ENCODE results near the gene CADPS.

Gene CADPS

DNA sequence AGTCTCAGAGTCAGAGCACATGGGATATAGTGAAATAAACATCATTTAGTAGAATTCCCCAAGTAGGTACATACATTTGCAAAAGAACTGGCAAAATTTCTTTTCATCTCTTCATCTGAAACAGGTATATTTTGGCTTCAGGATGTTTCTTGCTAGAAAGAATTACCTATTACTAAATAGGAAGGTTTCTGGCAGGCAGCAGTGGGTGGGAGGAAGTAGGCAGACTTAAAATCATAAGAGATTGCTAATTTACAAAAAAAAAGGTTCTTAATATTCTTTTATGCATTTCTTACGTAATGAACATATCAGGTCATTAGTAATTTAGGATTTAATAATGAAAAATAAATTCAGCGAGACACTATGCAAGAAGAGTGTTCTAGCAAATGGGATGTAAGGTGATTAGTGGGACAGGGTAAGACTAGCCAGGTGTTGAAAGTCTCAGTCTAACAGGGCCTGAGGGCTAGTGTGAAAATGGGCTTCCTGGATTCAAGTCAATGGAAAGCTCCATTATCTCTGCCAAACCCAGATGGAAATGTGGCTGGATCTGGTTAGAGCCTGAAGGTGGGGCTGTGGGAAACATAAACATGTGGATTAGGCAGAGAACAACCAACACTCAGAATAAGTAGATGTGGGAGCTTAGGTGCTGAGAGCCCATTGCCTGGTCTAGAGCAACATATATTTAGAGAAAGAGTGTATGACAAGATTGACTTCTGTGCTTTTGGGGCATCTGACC lies 374.5 kb downstream of the CADPS start:
- DNase-seq (ENCODE audit: low spot score): no peak

DNA sequence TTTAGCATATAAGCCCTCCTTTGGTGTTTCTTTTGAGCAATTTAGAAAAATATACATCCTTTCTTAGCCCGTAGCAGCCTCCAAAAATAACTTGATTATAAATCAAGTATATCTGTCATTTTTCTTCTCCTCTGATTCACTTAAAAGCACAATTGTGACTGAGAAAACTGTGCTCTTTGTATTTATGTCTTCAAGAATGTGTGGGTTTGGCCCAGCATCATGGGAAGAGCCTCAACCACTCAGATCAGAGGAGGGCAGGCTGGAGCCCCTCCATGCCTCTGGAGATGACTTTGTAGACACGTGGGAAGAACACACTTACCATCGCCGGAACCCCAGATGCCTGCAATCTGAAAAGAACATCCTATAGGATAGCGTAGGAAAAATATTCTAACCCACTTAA lies 378.1 kb downstream of the CADPS start:
- no peak for DNase-seq (ENCODE audit: low spot score)

DNA sequence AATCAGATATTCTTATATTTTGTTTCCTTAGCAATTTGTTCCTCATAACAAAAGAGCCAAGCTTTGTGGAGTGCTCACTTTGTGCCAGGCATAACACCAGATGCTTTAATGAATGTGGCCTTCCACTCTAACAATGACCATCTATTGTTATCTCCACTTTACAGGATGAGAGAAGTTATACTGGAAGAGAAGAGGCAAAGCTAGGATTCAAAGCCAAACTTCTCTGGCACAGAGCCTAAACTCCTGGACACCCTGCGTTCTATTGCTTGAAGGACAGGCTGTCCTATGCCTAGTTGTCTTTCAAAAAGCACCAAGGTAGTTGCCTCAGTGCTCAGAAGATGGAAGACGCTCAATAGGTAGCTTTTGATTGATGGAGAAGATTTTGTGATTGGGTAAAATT lies 378.7 kb downstream of the CADPS start:
- no peak for DNase-seq (ENCODE audit: low spot score)

DNA sequence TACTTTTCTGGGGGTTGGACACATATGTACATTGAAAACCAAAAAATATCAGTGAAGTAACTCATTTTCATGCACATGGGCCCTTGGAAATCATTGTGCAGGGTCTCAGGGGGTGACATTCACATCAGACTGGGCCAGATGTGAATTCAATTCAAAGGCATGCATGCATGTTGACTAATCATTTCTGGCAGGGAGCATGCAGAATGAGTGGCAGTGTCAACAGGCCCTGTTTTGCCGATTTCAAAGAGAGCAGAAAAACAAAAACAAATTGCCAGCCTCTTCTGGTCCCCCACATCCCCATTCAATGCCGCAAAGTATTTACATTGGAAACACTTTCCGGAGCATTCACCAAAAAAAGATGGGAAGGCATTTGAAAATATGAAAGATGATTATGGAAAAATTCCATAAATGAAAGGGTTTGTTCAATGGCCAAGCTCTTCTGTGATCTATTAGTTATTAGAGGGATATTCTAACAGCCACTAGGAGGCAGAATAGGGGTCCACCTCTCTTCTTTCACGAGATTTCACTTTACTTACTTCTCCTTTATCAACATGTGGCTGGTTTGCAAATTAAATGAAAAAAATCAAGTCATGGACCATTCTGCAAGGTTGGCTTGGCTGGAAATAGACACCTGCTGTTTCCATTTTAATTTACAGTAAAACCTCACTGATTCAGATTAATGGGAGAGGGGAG lies 382.0 kb downstream of the CADPS start:
- DNase-seq (ENCODE audit: low spot score): no peak

DNA sequence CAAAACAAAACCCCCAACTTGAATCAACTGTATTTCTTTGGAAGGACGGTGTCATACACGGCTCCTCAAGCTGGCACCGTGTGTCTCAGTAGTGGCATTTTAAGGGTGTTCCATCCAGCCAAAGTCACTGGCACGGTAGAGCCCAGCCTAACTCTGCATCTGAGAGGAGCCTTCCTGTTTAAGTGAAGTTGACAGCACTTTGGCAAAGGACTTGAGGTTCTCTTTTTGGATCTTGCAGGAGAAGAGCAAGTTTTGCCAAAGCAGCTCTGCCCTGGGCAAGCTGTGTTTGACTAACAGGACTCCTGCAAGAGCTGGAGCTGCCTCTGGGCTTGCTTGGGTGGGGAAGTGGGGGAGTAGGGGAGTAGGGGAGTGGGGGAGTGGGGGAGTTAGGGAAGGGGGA lies 392.3 kb downstream of the CADPS start:
- no peak for DNase-seq (ENCODE audit: low spot score)

DNA sequence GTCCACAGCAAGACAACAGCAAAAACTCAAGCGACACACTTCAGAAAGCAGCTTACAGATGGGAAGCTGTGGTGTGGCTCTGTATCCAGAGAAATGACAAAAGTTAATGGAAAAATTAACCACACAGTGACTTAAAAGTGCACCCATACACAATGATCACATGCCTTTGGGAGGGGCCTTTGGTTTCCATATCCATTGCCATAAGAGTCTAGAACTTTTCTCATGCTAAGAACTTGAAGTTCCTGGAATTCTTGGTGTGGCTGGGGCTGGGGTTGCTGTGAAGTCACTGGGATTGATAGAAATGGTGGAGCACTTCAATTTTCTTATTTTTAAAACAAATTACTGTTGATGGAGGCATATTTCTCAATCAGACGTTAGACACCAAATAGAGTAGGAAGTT lies 393.3 kb downstream of the CADPS start:
- no peak for DNase-seq (ENCODE audit: low spot score)

DNA sequence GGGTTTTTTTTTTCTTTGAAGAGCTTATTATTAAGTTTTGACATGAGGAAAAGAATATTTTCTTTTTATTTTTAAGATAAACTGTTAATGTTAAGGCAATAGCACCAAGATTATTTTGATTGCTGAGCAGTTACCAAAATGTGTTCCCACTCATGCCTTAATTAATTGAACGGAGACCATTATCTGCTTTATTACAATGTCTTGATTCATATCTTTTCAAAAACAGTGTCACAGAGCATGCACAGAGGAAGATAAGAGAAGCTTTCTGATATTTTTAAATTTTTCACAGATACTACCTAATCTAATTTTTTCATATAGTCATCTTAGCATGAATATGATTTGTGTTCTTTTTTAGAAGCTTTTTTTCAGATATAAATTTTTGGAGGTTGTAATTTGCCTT lies 395.2 kb downstream of the CADPS start:
- no peak for DNase-seq (ENCODE audit: low spot score)

DNA sequence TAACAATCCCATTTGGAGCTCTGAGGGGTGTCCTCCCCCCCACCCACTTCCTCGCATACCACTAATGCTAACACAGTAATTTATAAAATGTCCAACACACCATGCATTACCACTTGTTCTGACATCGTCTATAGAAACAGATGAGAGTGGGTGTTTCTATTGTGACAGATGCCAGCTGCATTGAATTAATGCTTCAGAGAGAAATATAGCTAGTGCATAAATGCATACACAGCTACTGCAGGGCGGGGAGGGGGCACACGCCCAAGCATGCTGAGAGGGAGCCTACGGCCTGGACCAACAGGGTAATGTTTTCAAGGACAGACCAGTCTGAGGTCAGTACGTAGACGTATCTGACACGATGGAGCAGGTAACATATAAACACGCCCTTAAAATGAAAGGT lies 395.9 kb downstream of the CADPS start:
- DNase-seq (ENCODE audit: low spot score): no peak

DNA sequence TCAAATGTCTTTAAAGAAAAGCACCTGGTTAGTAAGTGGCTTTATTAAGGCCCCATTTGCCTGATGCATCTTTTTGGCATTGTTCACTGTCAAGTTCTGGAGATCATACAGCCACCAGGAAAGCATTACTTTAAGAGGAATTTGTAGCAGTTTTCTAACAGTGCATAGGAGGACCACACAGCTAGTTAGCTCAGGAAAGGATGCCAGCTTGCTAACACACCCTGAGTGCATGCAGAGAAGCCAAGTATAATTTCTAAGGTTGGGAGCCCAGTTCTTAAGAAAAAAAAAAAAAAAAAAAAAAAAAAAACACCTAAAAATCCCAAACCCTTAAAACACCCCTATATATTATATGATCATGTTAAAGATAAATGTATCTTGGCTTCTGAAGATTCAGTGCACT lies 399.9 kb downstream of the CADPS start:
- no peak for DNase-seq (ENCODE audit: low spot score)

DNA sequence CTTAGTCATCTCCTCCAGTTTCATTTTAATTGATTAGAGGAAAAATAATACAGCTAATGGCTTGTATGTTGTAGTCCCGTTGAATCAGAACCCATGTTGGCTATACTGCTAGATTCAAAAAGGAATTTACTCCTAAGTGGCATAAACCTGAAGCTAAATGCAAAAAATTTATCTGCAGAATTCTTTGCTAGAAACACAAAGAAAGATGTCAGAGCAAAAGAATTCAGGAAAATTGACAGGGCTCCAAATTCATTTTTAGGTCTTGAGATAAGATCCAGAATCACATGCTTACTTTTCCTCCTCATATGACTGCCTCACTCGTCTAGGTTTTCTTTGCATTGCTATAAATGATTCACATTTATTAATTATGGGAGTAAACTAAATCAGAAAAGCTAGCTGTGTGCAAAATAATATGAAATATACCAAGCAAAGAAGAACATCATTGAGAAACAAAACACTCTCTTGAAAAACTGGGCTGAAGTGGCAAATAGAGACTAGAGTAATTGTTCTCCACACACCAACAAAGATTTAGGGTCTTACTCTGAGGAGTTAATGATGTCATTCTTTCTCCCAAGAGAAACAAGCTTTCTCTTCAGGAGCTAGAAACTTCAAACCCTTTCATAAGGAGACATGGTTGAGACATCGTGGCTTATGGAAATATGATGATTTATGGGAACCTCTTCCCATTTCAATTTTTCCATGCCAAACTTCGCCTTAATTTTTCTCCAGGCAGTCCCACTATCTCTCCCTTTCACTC lies 407.1 kb downstream of the CADPS start:
- no peak for DNase-seq (ENCODE audit: low spot score)

DNA sequence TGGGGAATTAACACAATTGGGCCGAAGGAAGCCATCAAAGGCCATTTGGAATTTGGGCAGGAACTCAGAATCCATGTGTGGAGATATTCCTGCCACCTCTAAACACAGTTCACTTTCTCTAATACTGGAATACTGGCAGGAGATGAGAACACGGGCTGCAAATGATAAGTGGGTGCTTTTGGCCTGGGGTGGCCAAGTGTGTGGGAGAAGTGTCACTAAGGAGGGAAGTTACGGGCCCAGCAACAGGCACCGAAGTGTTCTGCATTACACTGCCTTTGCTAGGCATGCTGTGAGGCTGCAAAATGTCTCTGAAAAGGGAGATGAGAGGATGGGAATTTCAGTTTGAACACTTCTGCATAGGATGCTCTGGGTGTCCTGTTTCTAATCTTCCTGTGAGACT lies 412.4 kb downstream of the CADPS start:
- no peak for DNase-seq (ENCODE audit: low spot score)

DNA sequence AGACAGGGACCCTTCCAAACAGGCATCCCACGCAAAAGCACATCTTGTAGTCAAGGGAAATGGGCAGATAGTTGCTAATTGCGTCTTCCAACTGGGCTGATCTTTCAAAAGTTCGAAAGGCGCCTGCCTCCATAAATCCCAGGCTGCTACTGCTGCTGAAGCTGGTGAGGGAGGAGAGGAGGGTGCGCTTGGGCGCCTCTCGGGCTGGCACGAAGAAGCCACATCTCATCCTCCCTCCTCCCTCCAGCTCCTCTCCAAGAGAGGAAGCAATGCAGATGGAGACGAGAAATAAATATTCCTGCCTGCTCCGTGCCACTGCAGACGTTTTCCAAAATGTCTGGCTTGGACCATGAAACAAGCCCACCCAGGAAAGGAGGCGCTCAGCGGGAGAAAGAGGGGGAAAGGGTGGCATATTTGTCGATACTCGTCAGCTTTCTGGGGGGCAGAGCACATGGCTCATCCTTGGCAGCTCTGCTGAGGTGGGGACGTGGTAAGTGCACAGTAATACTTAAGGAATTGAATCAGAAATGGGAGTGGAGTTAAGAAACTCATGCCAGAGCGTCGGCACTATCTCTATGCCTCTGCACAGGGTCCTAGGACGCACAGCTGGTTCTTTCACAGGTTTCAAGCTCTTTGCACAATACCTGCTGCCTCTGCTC lies 413.0 kb downstream of the CADPS start:
- no peak for DNase-seq (ENCODE audit: low spot score)

DNA sequence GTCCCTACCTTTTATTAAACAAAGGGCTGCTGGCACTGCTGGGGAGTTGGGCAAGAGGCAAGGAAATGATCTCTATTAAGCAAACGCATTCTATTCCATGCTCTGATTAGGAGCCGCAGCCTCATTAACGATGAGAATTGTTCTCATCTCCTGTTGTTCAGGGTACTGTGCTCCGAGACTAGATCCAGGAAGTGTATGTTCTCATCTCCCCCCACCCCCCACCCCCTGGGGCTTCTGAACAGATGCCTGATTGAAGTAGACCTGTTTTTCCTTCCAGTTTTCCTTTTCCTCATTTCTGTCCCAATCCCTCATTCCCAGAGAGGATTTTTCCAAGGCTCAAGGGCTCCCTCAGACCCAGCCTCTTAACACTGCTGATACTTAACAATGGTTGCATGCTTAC lies 420.3 kb downstream of the CADPS start:
- DNase-seq (ENCODE audit: low spot score): no peak

DNA sequence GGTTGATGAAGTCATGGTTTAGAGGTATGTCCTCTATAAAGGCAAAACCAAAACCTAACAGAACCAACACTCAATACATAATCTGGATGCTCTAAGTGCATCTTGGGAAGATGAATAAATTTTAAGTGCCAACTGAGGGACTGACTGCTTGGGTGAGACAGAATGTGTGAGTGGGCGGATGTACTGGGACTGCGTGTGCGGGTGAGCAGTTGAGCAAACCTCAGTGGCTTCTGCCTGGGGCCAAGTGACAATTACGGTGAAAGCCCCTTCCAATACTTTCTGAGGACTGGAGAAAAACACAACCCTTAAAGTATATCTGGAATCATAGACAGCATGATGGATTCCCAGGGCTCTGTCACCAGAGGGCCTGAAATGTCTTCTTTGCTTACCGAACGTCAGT lies 421.8 kb downstream of the CADPS start:
- DNase-seq (ENCODE audit: low spot score): no peak

DNA sequence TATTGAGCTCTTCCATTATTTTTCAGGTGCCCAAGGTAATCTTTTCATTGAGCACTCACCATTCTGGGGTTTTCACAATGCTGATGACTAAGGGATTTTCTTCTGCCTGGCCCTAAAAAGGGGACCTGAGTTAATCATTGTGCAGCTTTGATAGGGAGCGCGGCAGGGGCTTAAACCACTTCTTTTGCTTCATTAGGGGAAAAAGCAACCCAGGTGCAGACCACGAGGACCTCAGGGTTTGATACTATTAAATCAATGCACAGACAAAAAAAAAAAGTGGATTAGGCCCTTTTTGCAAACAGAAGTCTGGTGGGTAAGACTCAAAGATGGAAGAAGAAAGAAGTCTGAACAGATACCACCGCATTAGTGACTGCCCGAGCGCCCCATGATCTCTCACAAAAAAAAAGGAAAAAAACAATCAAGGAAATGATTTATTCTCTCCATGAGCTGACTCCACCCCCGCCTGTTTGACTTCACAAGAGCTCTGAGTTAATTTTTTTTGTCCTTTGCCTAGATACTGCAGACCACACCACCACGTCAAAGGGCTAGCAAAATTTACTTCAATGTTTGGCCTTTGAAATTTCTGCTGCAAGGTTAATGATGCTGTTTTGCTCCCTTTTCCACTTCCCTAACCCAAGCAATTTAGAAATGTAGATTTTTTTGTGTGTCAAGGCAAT lies 423.9 kb downstream of the CADPS start:
- DNase-seq (ENCODE audit: low spot score): no peak

DNA sequence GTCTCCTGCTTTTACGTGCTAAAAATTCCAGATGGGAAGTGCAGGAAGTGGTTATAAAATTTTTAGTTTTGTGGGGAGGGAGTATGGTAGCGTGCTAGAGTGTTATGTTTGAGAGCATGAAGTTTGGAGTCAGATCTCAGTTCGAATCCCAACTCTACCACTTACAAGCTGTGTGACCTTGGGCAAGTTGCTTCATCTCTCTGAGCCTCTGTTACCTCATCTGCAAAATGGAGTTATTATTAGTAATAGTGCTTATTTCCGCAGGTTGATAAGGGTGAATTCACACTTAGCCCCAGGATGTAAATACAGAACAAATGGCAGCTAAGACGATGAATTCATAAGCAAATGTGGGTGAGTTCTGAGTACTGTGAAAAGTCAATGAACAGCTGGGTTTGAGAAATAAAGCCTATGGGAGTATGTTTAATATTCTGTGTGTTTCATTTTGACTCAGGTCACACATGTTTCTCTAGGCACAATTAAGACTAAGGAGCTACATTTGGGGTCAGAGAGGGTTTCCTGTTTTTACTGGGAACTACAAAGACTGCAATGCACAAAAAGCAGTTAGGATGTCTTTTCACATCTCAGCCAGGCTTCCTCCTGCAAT lies 428.8 kb downstream of the CADPS start:
- no peak for DNase-seq (ENCODE audit: low spot score)

DNA sequence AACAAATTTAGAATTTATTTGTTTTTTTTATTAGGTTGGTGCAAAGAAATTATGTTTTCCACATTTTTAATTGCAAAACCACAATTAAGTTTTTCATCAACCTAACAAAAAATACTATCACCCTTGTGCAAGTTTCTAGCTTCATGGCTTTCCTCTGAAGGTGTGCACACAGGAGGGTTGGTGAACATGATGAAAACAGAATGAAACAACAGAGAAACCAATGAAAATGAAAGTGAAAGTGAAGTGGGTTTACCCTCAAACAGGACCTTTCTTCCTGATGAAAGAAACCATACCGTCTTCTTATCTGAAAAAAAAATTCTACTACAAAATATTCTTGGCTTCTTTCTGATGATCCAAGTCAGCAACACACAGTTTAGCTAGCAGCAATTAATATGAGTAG lies 429.9 kb downstream of the CADPS start:
- DNase-seq (ENCODE audit: low spot score): no peak

DNA sequence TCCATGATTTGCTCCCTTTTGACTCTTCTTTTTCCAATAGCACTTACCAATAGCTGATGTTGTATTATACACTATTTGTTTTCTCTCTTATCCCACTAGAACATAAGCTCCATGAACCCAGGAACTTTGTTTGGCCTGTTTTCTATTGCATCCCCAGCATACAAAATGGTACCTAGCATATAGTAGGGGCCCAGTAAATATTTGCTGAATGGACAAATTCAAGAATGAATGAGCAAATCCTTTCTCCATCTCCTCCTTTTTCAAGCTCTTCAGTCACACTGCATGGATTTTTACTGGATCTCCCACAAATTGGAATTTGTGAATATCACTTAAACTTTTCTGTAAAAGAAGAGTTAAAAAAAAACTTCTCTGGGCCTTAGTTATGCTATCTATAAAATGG lies 435.2 kb downstream of the CADPS start:
- no peak for DNase-seq (ENCODE audit: low spot score)

DNA sequence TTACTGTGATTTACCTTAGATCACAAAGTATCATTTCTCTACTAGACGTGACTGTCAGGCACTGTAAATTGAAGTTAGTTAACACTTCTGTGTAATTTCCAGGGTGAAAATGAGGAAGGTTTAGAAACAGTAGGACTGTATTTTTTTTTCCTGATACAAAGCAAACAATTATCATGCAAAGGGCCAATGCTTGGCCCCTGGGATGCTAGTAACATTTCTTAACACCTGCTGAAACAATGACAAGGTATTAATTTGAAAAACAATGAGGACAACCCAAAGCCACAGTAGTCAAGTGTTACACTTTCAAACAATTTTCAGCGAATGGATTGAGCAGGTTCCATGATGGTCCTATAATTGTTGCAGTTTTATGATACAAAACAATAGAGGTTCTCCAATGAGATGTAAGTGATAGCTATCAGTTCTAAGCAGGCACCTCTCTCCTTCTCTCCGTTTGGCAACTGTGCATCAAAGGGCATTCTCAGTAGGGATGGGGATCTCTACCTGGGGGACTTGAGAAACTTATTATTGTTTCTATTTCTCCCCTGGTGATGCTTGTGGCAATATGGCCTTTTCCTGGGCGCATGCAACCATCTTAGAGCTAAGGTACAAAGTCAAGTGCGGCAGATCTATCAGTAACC lies 435.9 kb downstream of the CADPS start:
- DNase-seq (ENCODE audit: low spot score): no peak

DNA sequence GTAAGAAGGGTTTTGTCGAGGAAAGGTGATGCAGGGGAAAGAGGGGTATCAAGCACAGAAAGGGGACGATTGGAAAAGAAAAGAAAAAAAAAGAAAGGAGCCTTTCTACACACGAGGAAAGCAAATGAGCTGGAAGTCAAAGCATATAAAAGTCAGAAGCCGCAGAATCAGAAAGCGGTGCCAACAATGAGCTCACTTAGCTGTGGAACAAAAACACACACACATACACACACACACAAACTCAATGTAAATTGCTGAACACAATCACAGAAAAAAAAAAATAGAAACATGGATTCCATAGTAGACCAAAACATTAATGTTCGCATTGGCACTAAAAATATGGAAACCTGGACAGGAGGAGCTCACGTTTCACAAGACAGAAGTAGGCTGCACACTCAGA lies 438.4 kb downstream of the CADPS start:
- no peak for DNase-seq (ENCODE audit: low spot score)

DNA sequence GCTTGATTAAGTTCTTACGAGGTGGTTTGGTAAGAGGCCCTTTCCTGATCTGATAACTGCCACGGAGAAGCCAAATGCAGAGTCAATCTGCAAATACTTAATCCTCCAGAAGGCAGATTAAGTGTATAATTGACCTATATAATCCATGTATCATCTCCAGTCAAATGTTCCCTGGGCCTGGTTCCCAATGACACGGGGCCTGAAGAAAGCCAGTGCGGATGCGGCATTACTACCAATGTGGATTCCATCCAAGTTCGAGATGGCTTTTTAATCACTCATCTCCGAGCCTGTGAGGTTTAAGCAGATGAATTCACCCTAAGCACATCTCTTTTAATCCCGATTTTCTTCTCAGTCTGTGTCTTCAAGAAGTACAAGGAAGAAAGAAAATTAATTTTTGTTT lies 441.8 kb downstream of the CADPS start:
- no peak for DNase-seq (ENCODE audit: low spot score)
